Thoracic aorta (tissue), 2 donors: ENCODE measurements around the gene ZMIZ1. TPM values are rescaled to one million over a fixed set of nuclear protein-coding genes. Genes with fewer than 3 reads are reported as not detected.

Experiments used
- ATAC-seq: fragments of 150-250 bp; one replicate; pipeline ENCODE4 v1.8.0; 2017; ENCODE audit warnings: low read depth; ENCODE audit not compliant: insufficient number of reproducible peaks, low FRiP score
- DNase-seq: peaks from one replicate; pipeline ENCODE4 v3.0.0-alpha.2; 2020; ENCODE audit warnings: low spot score
- H3K27ac ChIP-seq, 2 donors: fragments of 200-600 bp; sonication (generic); 1 replicate in 1 of 2; 2 replicates in 1 of 2; pipeline ENCODE4 v1.5.1; 2016; ENCODE audit warnings: mild to moderate bottlenecking in 2 of 2, moderate library complexity in 2 of 2
- H3K27me3 ChIP-seq: fragments of 200-600 bp; sonication (generic); replicated peaks from 2 replicates; pipeline ENCODE4 v1.6.0; 2016; ENCODE audit warnings: mild to moderate bottlenecking; ENCODE audit not compliant: insufficient read depth
- H3K36me3 ChIP-seq: fragments of 200-600 bp; sonication (generic); one replicate; pipeline ENCODE4 v1.5.1; 2016
- H3K4me1 ChIP-seq, 2 donors: fragments of 200-600 bp; sonication (generic); 1 replicate in 1 of 2; 2 replicates in 1 of 2; pipeline versions ENCODE4 v1.5.1 to v1.6.0; 2016; ENCODE audit warnings: low read depth in 2 of 2, mild to moderate bottlenecking in 1 of 2; ENCODE audit not compliant: control insufficient read depth in 1 of 2
- H3K4me3 ChIP-seq: fragments of 200-600 bp; sonication (generic); 2 replicates; pipeline ENCODE4 v1.5.1; 2016; ENCODE audit warnings: mild to moderate bottlenecking
- H3K9me3 ChIP-seq: fragments of 200-600 bp; sonication (generic); 2 replicates; pipeline ENCODE4 v1.5.1; 2016
- total RNA-seq, 2 donors: library from RNA; depleted of rRNA; stranded (reverse); fragments of >200 nt; gene quantifications; one replicate each; pipeline versions ENCODE4 v1.1.0 to v1.2.3, GENCODE V29; 2016
- TF ChIP-seq, protein P1 (sequence below): fragments of 200-600 bp; sonication (generic); IDR thresholded peaks from one replicate; pipeline ENCODE4 v1.5.1; 2019; ENCODE audit warnings: antibody characterized with exemption

ZMIZ1 gene
- total RNA-seq, 2 donors from 2014 or later = 57.8 to 81.6 TPM

DNA sequence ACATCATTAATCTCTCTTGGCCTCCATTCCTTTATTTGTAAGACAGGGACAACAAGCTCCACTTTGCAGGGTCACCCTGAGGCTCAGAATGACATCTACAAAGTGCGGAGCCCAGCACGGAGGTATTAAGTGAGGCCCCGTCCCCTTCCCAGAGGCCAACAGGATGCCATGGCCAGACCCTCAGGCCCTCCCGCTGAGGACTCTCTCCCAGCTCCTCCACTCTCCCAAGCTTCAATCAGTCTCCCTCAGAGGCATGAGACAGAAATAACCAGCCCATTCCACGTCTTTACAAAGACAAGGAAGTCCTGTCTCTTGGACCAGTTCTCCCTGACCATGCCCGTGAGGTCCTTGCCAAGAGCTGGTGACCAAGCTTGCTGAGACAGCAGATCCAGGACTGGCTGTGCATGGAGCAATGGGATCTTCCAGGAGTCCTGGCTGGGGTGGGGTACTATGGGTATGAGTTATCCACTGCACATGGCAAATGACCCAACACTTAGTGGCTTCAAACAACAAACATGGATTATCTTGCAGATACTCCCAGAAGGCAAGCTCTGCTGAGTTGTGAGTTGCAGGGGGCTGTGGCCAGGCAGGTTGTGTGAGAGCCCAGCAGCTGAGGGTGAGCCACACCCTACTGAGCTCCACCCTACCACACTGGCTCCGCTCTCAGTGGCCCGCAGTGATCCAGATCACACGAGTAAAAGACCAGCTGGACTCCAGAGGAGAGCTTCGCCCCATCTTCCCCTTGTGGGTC lies 274.2 kb downstream of the ZMIZ1 start:
- no peak overlapping the region for H3K27ac ChIP-seq

DNA sequence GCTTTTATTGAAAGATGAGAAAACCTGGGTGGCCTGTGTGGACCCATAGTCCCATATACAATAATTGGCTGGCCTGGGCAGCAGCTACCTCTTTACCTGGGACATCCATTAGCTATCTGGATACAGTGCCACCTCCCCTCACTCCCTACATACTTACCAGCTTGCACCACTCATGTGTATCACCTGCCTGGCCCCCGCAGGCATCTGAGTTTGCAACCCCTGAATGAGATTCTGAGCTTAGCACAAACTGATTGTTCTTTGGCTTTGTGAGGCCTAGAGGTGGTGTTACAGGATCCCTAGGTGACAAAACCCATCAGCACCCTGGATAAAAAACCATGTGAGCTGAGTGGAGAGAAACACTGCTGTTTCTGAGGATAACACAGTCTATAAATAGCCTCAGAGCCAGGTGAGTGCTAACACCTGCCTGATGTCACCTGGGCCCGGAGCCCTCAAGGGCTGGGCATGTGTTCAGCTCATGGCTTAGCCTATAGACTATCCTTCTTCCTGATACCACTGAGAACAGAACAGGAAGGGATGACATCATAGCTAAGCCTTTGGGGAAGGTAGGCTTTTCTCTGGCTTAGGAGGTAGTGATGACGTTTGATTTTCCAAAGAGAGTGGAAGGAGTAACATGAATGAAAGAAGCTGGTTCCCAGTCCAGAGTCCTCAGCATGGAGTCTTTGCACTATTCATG lies 275.9 kb downstream of the ZMIZ1 start:
- no peaks in the 10 kb centered on the region for H3K36me3 ChIP-seq
- DNase-seq (no peak), ATAC-seq (no peak)
- H3K27ac ChIP-seq = no peak overlapping the region
- TF ChIP-seq, protein P1, sequence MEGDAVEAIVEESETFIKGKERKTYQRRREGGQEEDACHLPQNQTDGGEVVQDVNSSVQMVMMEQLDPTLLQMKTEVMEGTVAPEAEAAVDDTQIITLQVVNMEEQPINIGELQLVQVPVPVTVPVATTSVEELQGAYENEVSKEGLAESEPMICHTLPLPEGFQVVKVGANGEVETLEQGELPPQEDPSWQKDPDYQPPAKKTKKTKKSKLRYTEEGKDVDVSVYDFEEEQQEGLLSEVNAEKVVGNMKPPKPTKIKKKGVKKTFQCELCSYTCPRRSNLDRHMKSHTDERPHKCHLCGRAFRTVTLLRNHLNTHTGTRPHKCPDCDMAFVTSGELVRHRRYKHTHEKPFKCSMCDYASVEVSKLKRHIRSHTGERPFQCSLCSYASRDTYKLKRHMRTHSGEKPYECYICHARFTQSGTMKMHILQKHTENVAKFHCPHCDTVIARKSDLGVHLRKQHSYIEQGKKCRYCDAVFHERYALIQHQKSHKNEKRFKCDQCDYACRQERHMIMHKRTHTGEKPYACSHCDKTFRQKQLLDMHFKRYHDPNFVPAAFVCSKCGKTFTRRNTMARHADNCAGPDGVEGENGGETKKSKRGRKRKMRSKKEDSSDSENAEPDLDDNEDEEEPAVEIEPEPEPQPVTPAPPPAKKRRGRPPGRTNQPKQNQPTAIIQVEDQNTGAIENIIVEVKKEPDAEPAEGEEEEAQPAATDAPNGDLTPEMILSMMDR = no peak
- H3K4me1 ChIP-seq = peaks cover 5 to 22% of the 10 kb centered on the region in 2 donors
- no peak overlapping the region for H3K4me3 ChIP-seq
- no peaks in the 10 kb centered on the region for H3K9me3 ChIP-seq
- H3K27me3 ChIP-seq = no peaks in the 10 kb centered on the region

More for the DNA sequence above, 274.2 kb downstream of the ZMIZ1 start:
- ATAC-seq (no peak), DNase-seq (no peak)
- Histone ChIP-seq H3K4me1 (peaks cover 2 to 12% of the 10 kb centered on the region in 2 donors), H3K9me3 (no peaks in the 10 kb centered on the region), H3K27me3 (no peaks in the 10 kb centered on the region), H3K36me3 (no peaks in the 10 kb centered on the region), H3K4me3 (no peak overlapping the region)
- TF ChIP-seq, protein P1 = no peak

DNA sequence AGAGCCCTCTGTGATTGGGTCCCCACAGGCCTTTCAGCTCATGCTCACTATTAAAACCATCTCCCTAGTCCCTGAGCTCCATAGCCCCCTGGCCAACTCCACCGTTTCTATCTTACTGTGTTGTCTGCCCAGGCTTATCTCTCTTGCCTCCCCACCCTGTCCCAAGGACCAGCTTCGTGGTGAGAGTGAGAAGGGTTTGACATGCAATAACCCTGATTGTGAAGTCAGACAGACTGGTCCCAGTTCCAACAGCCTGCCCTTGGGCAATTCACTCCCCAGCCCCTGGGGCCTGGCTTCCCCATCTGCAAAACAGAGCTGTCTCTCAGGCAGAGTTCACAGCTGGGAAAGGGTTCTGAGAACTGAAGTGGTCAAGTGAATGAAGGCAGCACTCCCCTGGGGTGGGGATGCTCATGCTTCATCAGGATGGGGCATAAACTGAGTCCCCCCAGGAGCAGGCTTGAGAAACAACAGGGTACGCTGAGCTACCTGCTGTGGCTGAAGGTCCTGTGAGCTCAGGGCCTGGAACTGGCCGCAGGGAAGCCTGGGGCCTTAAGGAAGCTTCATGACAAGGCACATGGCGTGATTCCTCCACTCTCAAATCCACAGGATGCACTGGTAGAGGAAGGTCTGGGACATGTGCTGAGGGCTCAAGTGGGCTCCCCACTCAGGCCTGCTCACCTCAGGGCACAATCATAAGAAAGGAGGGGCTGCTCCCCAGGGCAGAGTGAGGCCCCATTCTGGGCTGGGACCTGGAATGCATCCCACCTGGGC lies 276.7 kb downstream of the ZMIZ1 start:
- ATAC-seq = no peak
- TF ChIP-seq, protein P1 = no peak
- no peaks in the 10 kb centered on the region for H3K36me3 ChIP-seq
- peaks cover 5 to 22% of the 10 kb centered on the region in 2 donors for H3K4me1 ChIP-seq
- no peak for DNase-seq
- H3K4me3 ChIP-seq = no peak overlapping the region
- H3K27ac ChIP-seq = no peak overlapping the region
- H3K9me3 ChIP-seq = no peaks in the 10 kb centered on the region
- no peaks in the 10 kb centered on the region for H3K27me3 ChIP-seq

DNA sequence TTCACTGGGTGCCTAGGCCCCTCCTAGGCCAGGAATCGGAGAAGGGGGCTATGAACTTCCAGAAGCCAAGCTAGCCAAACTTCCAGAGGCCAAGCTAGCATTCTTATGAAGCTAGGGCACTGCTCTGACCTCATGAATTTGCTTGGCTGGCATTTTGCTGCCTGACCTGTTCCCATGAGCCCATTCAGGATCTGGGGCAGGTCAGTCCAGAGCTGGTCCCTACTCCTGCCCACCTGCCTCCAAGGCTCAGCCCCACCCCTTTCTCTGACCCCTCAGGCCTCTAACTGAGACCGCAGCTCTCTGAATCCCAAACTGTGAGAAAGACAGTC lies 277.2 kb downstream of the ZMIZ1 start:
- Histone ChIP-seq H3K36me3 (no peaks in the 10 kb centered on the region), H3K4me1 (peaks cover 5 to 22% of the 10 kb centered on the region in 2 donors), H3K4me3 (no peak overlapping the region), H3K27ac (no peak overlapping the region), H3K9me3 (no peaks in the 10 kb centered on the region), H3K27me3 (no peaks in the 10 kb centered on the region)
- TF ChIP-seq, protein P1 = no peak
- DNase-seq = no peak
- ATAC-seq = no peak
